HG03039 (cell line): ENCODE measurements around the gene SRGAP3.

Experiments used
- ATAC-seq: cut with Tn5 transposase; IDR thresholded peaks from one replicate; pipeline ENCODE4 v1.9.1; 2021; ENCODE audit warnings: mild to moderate bottlenecking, moderate library complexity; ENCODE audit not compliant: unreplicated experiment

The SRGAP3 gene

GRCh38 chr3:9151240-9151639 is 98.2 kb downstream of the SRGAP3 start:
- ATAC-seq = no peak

GRCh38 chr3:9149566-9149965 is 99.9 kb downstream of the SRGAP3 start:
- no peak for ATAC-seq

- no peak for ATAC-seq
These were observed 101.6 kb downstream of the SRGAP3 start for GRCh38 chr3:9147896-9148266.

GRCh38 chr3:9147215-9147895 is 102.1 kb downstream of the SRGAP3 start:
- no peak for ATAC-seq

DNA sequence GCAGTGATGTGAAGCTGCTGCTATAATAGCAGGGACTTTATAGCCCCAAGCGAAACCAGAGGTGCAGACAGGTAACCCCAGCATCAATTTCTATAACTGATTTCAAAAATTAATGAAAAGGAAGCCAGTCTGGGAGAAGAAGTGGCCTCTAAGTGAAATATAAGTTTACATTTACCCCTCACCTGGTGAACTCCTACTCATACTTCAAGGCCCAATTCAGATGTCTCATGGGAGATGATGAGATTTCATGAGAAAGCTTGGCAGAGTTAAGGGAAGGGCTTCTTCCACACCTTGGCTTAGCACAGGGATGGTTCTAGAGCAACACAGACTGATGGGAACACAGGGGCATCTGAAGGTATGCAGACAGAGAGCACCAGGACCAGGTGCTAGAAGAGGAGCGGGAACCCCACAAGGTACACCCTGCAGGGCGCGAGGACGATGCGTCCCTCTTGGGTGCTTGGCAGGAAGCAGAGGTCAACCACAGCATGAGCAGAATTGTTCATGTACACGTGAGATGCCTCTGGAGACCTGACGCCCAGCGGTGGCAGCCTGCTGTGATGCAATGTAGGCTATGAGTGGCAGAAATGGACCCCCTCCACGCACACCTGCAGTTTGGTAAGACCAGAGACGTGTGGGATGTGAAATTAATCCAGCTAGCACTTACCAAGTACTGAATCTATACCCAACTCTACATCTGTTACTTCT is 102.9 kb downstream of the SRGAP3 start:
- ATAC-seq = no peak

DNA sequence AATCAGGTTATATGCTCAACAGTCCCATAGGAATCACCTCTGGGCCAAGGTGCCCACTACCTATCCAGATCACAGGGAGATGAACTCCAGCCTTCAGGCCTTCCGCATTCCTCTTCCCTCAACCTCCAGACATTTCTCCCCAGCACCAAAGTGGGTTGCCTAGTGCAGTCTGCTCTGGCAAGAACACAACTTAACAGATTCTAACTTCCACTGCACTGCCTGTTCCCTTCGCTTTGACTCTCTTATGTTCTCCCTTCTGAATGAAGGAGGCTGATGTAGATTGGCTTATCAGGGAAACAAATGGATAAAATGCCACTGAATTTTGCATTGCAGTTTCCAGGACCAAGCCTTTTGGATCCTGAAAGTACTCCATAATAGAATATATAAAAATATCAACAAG is 106.3 kb downstream of the SRGAP3 start:
- ATAC-seq = no peak

- no peak for ATAC-seq
These were observed 107.1 kb downstream of the SRGAP3 start for GRCh38 chr3:9142362-9142761.

DNA sequence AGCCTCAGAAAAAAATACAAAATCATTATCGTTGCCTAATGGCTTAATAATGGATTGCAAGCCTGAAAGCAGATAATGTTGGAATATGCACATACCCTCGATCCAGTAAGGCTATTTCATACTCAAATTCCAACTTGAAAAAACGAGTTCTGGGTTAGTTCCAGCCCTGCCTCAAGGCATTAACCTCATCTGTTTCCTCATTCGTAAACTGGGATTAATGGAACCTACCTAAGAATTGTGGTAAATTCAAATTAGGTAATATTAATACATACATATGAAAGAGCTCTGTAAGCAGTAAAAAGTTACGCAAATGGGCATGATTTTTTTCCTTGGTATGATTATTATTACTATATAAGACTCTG is 107.5 kb downstream of the SRGAP3 start:
- no peak for ATAC-seq

DNA sequence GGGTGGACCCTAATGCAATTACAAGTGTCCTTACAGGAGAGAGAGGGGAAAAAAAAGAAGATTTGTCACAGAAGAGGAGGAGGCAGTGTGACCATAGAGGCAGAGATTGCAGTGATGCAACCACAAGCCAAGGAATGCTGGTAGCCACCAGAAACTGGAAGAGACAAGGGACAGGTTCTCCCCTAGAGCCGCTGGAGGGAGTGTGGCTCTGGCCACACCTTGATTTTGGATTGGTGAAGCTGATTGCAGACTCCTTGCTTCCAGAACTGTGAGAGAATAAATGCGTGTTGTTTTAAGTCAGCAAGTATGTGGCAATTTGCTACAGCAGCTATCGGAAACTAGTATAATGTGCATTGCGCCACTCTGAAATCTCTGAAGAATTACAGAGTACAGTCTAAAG is 110.1 kb downstream of the SRGAP3 start:
- no peak for ATAC-seq

GRCh38 chr3:9137676-9138075 is 111.8 kb downstream of the SRGAP3 start:
- no peak for ATAC-seq

GRCh38 chr3:9136746-9137465 is 112.5 kb downstream of the SRGAP3 start:
- no peak for ATAC-seq

- ATAC-seq = no peak
These were observed 113.4 kb downstream of the SRGAP3 start for GRCh38 chr3:9135930-9136525.

GRCh38 chr3:9135526-9135925 is 113.9 kb downstream of the SRGAP3 start:
- no peak for ATAC-seq

- ATAC-seq = no peak
These were observed 115.8 kb downstream of the SRGAP3 start for GRCh38 chr3:9133656-9134055.

GRCh38 chr3:9130345-9131305 is 118.8 kb downstream of the SRGAP3 start:
- no peak for ATAC-seq

DNA sequence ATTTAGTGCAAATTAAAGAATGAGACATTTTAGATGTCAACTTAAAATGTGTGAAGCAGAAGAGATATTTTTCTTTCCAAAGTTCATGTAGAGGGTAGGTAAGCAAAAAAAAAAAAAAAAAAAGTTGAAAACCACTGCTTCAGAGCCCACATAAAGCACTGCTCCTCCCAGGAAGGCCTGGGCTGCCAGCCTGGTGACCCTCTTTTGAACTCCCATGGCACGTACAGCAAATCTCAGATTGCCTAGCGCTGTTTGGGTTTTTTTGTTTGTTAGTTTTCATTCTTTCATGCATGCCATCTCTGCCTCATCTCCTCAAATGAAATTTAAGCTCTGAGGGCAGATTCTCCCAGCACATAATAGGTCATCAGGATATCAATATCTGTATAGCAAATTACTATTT is 120.1 kb downstream of the SRGAP3 start:
- ATAC-seq = no peak

DNA sequence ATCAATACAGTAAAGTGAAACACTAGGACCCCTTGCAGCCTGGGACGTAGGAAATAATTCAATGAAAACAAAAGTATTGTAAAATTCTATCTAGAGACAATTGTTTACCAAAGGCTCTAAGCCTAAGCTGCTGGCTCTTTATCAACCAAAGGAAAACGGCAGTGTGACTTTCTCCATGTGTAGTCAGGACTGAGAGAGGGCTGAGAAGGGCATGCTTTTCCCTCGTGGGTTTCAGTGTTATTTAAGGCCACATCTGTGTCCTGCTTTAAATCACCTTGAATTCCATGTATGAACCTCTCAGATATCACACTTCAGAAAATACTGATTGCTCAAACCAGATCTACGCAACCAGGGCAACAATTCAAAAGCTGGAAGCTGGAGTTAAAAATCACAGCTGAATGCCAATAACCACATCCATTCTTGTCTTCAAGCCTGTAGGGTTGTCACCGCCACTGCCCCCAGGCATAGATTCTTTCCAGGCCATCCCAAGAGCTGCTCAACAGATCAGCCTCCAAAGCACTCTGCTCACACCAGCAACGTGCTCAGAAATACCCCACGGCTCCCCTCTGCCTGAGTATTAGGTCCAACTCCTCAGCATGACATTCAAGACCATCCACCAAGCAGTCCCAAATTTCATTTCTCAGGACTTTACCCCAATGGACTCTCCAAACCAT is 124.0 kb downstream of the SRGAP3 start:
- no peak for ATAC-seq

- no peak for ATAC-seq
These were observed 124.7 kb downstream of the SRGAP3 start for GRCh38 chr3:9124730-9125129.

GRCh38 chr3:9123840-9124239 is 125.6 kb downstream of the SRGAP3 start:
- no peak for ATAC-seq

DNA sequence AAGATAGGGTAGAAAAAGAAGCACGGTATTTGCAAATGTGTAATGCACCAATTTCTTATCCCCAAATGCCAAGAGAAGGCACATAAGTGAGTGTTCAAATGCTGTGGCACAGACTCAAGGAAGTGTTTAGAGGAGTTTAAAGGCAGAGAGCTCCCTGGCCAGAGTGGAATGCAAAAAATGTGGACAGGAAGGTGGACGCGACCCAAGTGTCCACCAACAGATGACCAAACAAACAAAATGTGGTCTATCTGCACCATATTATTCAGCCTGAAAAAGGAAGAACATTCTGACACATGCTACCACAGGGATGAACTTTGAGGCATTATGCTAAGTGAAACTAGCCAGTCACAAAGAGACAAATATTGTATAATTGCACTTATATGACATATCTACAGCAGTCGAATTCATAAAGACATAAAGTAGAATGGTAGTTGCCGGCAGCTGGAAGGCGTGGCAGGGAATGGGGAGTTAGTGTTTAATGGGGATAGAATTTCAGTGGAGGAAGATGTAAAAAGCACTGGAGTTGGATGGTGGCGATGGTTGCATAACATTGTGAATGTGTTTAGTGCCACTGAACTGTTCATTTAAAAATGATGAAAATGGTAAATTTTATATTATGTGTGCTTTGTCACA is 126.6 kb downstream of the SRGAP3 start:
- no peak for ATAC-seq
